IPS DF 4.7 (cell line): ENCODE measurements around the gene HSD3B1.

Source experiments
- DNase-seq: peaks from one replicate; pipeline ENCODE4 v3.0.0-alpha.2; 2013; ENCODE audit warnings: low spot score; ENCODE audit errors: extremely low read depth

HSD3B1 gene

GRCh38 chr1:119506941-119507340, at the start of gene HSD3B1:
Gene HSD3B1 (plus strand): TSS chr1:119507210. CDS start chr1:119507477, 267 bp downstream.
- no peak for DNase-seq

DNA sequence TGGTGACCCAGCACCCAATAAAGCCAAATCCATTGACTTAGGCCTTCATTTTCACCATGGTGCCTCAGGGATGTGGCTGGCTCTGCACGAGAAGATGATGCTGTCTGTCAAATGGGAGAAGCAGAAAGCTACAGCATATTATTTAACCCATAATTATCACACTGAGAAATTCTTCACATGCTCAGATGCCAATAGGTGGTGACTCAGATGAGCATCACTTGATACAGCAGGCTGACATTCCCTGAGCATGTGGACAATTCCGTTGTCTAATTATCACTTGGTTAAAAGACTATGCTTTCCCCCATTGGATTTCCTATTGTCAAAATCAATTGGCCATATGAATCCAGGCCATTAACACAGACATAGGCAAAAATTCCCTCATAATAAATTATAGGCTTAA, 44.0 kb upstream of the HSD3B1 start:
- no peak for DNase-seq

- no peak for DNase-seq
Measured at GRCh38 chr1:119463569-119463968, 43.4 kb upstream of the HSD3B1 start.

DNA sequence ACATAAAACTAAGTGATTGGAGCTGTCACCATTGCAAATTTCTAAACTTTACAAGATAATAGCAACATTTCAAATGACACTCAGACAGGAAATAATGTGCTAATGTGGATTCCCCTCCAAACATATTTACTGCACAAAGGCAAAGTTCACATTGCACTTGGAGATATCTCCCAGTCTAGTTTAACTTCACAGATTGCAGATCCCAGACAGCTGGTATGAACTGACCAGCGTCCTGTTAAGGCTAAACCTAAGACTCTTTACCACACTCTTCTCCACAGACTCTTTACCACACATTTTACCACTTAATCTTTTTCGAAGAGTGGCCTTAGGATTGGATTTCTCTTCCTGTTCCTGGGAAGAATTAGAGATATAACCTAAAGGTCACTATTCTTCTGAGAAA, 40.6 kb upstream of the HSD3B1 start:
- DNase-seq: no peak

DNA sequence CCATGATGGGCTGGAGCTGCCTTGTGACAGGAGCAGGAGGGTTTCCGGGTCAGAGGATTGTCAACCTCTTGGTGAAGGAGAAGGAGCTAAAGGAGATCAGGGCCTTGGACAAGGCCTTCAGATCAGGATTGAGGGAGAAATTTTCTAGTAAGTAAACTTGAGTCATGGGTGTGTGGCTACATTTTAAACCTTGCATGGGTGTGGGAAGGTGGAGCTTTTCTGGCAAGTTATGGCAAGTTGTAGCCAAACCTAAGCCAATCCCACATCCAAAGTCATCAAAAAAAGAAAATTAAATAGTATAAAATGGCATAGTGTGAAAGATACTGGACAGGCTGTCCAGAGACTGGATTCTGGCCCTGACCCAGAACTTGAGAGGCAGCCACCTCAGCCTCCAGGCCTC, 39.8 kb upstream of the HSD3B1 start:
- DNase-seq: no peak

- DNase-seq: no peak
Measured at GRCh38 chr1:119467857-119468668, 38.9 kb upstream of the HSD3B1 start.

- DNase-seq: no peak
Measured at GRCh38 chr1:119469741-119470140, 37.3 kb upstream of the HSD3B1 start.

DNA sequence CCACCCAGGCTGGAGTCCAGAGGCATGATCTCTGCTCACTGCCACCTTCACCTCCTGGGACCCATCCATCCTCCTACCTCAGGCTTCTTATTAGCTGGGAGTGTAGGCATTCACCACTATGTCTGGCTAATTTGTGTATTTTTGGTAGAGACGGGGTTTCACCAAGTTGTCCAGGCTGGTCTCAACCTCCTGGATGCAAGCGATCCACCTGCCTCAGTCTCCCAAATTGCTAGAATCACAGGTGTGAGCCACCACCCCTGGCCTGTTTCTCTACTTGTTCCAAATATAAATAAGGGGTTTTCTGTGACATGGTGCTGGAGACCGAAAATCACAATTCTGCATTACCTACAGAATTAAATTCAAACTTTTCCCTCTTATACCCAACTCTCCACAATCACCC, 36.6 kb upstream of the HSD3B1 start:
- DNase-seq: no peak

- no peak for DNase-seq
Measured at GRCh38 chr1:119470958-119471357, 36.1 kb upstream of the HSD3B1 start.

DNA sequence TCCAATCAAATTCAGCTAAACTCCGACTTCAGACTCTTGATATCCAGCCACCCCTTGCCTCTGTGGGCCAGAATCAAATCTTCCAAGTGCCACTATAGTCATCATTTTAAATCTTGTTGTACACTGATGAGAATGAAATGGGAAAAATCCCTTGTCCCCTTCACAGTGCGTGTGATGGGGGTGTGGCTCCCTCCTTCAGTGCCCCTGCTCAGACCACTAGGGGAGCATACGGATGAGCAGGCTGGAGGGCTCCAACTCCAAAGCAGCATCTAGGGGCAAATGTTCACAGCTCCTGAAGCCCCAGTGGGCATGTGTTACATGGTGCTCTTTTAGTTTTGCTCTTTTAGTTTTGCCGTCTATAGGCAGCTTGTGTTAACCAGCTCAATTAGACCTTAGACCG, 35.4 kb upstream of the HSD3B1 start:
- DNase-seq: no peak

GRCh38 chr1:119472080-119472818, 34.8 kb upstream of the HSD3B1 start:
- no peak for DNase-seq

GRCh38 chr1:119472819-119473175, 34.2 kb upstream of the HSD3B1 start:
- DNase-seq: no peak

DNA sequence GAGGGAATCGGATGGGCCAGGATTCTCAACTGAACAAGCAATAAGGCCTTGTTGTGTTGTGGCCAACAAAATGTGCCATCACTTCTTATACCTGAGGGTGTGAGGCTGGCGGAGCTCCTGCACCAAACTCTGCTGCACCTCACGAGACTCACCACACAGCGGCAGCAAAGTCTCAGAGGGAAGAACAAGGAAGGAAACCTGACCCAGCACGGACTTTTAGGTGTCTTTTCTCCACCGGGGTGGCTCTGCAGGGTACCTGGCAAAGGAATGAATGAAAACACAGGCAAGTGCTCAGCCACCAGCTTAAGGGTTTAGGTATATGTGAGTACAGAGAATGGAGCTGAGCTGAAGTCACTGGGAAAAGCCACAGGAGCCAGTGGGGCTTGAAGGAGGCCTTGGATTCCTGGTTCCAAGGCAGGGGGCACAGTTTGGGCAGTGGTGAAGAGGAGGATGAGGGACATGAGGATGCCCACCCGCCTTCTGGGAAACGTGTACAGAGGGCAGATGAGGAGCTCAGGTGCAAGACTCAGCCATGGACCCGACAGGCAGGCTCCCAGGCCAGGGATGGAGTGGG, 31.1 kb upstream of the HSD3B1 start:
- DNase-seq: peak; percentile 68

DNA sequence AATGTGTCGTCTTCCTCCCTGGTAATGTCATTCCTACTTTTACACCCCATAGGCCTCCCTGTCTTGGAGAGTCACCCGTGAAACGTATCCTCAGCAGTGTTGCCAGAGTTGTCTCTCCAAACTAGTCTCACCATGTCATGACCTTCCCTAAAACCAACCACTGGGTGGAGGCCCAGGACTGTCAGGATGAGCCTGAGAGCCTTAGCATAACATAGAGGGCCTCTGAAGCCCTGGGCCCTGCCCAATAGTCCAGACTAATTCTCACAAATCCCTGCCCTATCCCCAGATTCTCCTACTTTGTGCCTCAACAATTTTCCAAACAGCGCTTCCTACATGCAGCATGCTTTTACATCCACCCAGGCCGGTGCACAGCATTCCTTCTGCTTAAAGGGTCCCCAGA, 29.3 kb upstream of the HSD3B1 start:
- no peak for DNase-seq

DNA sequence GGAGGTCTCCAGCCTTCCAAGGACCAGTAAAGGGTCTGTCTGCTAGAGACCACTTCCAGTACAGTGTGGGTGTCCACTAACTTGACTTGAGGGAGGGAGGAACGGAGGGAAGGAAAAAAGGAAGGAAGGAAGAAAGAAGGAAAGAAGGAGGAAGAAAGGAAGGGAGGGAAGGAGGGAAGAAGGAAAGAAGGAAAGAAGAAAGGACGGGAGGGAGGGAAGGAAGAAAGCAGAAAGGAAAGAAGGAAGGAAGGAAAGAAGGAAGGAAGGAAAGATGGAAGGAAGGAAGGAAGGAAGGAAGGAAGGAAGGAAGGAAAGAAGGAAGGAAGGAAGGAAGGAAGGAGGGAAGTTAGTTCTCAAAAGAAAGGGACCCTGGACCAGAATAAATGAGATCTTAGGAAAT, 26.8 kb upstream of the HSD3B1 start:
- DNase-seq: no peak

DNA sequence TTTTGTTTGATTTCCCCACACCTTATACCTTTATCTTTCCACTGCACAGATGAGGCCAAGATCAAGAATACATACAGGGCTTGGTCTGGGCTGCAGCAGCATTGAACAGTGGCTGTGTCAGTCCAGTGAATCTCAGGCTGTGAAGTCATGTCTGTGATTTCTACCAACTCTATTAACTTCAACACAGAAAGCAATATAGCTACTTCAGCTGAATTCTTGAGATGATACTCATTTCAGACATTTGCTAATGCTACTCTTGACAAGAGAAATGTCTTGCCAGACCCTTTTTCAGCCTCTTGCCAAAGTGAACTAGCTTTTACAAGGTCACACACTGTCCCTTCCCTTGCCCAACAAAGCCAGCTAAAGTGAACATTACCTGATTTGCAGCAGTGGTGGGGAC, 25.1 kb upstream of the HSD3B1 start:
- DNase-seq: no peak

DNA sequence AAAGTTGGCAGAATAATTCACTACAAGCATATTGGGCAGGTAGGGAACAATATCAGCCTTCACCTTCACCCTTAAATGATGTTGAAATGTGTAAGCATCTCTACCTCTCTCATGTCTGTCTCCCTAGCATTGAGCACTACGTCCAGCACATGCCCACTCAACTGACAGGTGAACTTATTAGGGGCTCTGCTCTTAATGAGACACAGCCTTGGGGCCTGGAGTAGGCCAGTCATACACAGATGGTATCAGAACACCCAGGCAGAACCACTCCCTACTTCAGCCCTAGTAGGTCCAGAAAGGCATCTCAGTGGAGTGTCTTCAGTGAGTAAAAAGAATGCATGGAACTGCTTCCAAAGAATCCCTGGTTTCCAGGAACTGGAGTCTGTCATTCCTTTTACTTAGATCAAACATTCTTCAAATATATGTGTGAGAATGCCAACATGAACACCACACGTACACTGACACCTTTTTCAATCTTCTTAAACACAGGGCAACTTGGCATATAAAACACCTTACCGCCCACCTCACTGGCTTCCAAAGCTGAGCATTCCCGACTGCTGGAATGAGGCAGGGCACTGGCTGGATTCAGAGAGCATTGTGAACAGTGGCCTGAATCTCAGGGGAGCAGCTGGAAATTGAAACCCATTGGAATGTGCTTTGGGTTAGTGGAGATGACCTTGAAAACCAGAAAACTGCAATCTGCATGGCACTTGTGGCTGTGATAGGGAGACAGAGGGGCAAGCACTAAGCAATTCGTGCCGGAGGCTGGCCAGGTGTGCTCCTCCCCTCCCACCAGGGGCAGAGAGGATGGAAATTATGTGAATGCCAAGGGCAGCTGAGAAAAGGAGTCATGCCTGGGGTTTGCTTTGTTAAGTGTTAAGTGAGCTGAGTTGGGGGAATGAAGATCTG, 24.2 kb upstream of the HSD3B1 start:
- DNase-seq: no peak

- no peak for DNase-seq
Measured at GRCh38 chr1:119483441-119484200, 23.4 kb upstream of the HSD3B1 start.

DNA sequence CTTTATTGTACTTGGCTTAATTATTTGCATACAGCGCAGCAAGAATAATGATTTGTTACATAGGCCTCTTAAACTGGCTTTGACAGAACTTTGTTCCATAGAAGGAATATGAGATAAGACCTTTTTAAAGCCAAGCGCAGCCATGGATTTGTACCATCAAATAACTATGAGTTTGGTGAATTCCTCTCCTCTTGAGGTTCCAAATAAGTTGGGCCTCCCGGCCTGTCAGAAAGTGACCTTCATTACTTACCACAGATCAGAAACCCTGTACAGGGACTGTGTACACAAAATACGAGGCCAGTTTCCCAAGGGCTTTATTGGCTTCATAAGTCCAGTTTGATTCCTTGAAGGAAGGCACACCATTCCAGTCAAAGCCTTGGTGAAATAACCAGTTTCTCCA, 21.8 kb upstream of the HSD3B1 start:
- no peak for DNase-seq

DNA sequence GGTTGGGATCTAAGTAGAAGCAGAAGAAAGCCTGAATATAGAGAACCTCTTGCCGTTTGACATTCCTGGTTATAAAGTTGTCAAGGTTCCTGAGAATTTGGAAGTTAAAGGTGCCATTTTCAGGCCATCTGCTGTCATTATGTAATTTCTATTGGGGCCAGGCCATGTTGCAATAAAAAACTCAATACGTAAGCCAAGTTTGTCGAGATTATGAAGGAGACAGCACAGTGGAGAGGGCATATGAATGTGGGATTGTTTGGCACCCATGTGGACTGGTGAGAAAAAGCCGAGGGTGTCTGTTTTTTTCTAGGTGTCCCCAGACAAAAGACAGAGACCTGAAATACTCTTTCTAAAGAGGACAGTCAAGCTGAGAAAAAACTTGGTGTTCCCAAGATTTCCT, 18.8 kb upstream of the HSD3B1 start:
- DNase-seq: no peak

DNA sequence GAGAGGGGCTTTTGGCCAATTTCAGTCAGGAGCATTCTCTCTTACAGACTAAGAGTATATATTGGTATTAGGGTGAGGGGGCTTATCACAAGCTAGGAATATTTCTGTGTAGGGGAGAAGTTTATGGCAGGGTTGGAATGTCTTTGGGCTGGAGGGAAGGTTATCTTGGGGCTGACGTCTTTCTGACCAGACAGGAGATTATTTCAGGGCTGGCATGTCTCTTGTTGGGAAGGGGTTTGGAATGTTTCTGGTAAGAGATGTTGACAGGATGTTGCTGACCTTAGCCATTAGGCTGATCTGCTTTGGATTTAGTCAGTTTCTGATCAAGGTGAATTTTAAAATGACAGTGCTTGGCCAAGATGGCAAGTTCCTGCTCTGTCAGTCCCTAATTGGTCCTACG, 17.8 kb upstream of the HSD3B1 start:
- no peak for DNase-seq
